Upper lobe of left lung (tissue), 6 donors: Measurements from ENCODE around the gene LZTS3. TPM values are rescaled to one million over a fixed set of nuclear protein-coding genes. Genes with fewer than 3 reads are reported as not detected.

Source experiments
- ATAC-seq, 2 donors: fragments of 200-7000 bp; cut with Tn5 transposase; one replicate each; pipeline ENCODE4 v1.9.1; 2022; ENCODE audit warnings: mild to moderate bottlenecking in 2 of 2, moderate library complexity in 2 of 2; ENCODE audit not compliant: low FRiP score in 2 of 2
- DNase-seq, 2 donors: peaks; one replicate each; pipeline ENCODE4 v3.0.0-alpha.2; 2019 to 2020
- H3K27ac ChIP-seq, 4 donors: fragments of 200-600 bp; sonication (generic); one replicate each; pipeline ENCODE4 v1.5.1; 2016 to 2019
- H3K27me3 ChIP-seq, 4 donors: fragments of 200-600 bp; sonication (generic); one replicate each; pipeline ENCODE4 v1.5.1; 2017 to 2019
- H3K36me3 ChIP-seq, 4 donors: fragments of 200-600 bp; sonication (generic); one replicate each; pipeline ENCODE4 v1.5.1; 2016 to 2019
- H3K4me1 ChIP-seq, 4 donors: fragments of 200-600 bp; sonication (generic); one replicate each; pipeline ENCODE4 v1.5.1; 2018 to 2019
- H3K4me3 ChIP-seq, 4 donors: fragments of 200-600 bp; sonication (generic); one replicate each; pipeline ENCODE4 v1.5.1; 2017 to 2019; ENCODE audit warnings: mild to moderate bottlenecking in 2 of 4, moderate library complexity in 1 of 4
- H3K9me3 ChIP-seq, 4 donors: fragments of 200-600 bp; sonication (generic); one replicate each; pipeline ENCODE4 v1.5.1; 2018 to 2019
- EP300 ChIP-seq, 4 donors: sonication (generic); formaldehyde crosslinking; IDR thresholded peaks; one replicate each; pipeline ENCODE4 v1.5.1; 2017; ENCODE audit warnings: antibody characterized with exemption in 4 of 4, control low read depth in 2 of 4
- POLR2A ChIP-seq, 4 donors: fragments of 450-650 bp; IDR thresholded peaks; one replicate each; pipeline ENCODE4 v1.5.1; 2016 to 2017; ENCODE audit warnings: antibody characterized with exemption in 4 of 4, mild to moderate bottlenecking in 2 of 4
- POLR2AphosphoS5 ChIP-seq, 2 donors: sonication (generic); formaldehyde crosslinking; IDR thresholded peaks; one replicate each; pipeline ENCODE4 v1.5.1; 2017; ENCODE audit warnings: antibody characterized with exemption in 2 of 2
- WGBS, 2 donors: methylation state at CpG; one replicate each; pipeline ENCODE4 v1.1.5; 2017 to 2018; 5-methylcytosine and 5-hydroxymethylcytosine counted together
- total RNA-seq, 6 donors: library from RNA; depleted of rRNA in 4 of 6; stranded (reverse); fragments of >200 nt in 4 of 6; gene quantifications; one replicate each; pipeline versions ENCODE4 v1.1.0 to v1.2.1, GENCODE V29; 2016 to 2021
- TF ChIP-seq, protein P1 (sequence below), 6 experiments: fragments of 450-650 bp in 4 of 6; fragments of 200-600 bp in 2 of 6; sonication (generic) in 2 of 6; IDR thresholded peaks; one replicate each; pipeline ENCODE4 v1.5.1; 2016 to 2019; ENCODE audit warnings: antibody characterized with exemption in 6 of 6
- donor health status: DM: no; HTN: no; CAD: no; lungs with moderate emphysema.
- donor health status: DM: no; HTN: yes; CAD: no; lungs with severe emphysema.

The LZTS3 gene
- total RNA-seq, 6 donors from 2014 or later, result 19.1 to 52.2 (median 31.1) TPM

DNA sequence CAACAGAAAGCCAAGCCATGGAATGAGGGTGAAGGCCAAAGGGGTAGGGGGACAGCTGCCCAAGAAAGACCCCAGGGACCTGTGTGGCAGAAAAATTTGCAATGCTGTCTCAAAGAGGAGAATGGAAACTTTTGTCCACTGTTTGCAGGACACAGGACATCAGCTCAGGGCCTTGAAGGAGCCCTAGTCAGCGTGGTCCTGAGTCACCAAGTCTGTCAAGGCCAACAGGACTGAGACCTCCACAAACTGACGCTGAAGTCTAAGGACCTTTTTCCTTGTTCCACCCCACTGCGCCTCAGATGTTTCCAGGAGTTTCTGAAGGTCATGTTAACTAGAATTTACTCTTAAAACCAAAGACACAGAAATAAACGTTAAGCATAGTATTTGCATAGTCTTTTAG lies 57.0 kb downstream of the LZTS3 start:
- H3K4me3 ChIP-seq, result no peak overlapping the region
- H3K27me3 ChIP-seq, result no peaks in the 10 kb centered on the region
- H3K9me3 ChIP-seq, result no peaks in the 10 kb centered on the region
- 88% methylated on average over 4 of the region's 4 CpGs for WGBS, 2 donors
- DNase-seq (no peak), ATAC-seq (no peak)
- H3K36me3 ChIP-seq, result peaks cover 0 to 30% (median 12%) of the 10 kb centered on the region in 4 donors
- H3K27ac ChIP-seq, result no peak overlapping the region
- H3K4me1 ChIP-seq, result peaks cover 0 to 20% (median 4%) of the 10 kb centered on the region in 4 donors
- no peak for TF ChIP-seq POLR2A (IDR thresholded peaks at IDR 0.05)
- no peak for TF ChIP-seq POLR2AphosphoS5 (IDR thresholded peaks at IDR 0.05)
- TF ChIP-seq, protein P1, sequence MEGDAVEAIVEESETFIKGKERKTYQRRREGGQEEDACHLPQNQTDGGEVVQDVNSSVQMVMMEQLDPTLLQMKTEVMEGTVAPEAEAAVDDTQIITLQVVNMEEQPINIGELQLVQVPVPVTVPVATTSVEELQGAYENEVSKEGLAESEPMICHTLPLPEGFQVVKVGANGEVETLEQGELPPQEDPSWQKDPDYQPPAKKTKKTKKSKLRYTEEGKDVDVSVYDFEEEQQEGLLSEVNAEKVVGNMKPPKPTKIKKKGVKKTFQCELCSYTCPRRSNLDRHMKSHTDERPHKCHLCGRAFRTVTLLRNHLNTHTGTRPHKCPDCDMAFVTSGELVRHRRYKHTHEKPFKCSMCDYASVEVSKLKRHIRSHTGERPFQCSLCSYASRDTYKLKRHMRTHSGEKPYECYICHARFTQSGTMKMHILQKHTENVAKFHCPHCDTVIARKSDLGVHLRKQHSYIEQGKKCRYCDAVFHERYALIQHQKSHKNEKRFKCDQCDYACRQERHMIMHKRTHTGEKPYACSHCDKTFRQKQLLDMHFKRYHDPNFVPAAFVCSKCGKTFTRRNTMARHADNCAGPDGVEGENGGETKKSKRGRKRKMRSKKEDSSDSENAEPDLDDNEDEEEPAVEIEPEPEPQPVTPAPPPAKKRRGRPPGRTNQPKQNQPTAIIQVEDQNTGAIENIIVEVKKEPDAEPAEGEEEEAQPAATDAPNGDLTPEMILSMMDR (IDR thresholded peaks at IDR 0.05), result no peak
- TF ChIP-seq EP300 (IDR thresholded peaks at IDR 0.05), result no peak

DNA sequence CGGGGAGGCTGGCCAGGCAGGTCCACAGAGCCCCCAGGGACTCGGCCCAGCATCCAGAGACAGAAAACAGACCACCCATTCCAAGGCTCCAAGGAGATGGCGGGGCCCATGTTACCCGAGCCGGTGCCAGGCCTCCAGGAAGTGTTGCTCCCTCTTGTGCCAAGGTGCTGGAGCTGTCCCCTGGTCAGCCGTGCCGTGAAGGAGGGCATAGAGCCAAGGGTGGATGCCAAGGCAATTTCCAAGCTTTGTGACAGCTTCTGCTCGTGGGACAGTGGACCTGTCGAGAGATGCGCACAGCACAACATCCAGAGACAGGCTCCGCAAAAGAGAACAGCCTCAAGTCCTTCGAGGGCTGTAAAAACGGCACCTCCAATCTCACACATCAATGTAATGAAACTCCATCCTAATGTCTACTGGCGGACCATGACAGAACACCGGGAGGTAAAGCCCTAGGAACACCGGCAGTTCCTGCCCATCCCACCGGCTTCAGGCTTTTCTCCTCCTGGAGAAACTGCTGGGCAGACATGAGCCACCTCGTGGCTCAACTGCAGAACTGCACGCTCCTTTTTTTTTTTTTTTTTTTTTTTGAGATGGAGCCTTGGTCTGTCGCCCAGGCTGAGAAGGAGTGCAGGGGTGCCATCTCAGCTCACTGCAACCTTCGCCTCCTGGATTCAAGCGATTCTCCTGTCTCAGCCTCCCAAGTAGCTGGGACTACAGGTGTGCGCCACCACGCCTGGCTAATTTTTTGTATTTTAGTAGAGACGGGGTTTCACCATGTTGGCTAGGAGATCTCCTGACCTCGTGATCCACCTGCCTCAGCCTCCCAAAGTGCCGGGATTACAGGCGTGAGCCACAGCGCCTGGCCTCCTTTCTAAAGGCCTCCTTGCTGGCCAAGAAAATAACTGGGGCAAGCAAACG lies 57.9 kb downstream of the LZTS3 start:
- peaks cover 0 to 22% (median 8%) of the 10 kb centered on the region in 4 donors for H3K36me3 ChIP-seq
- H3K9me3 ChIP-seq, result no peaks in the 10 kb centered on the region
- no peak for TF ChIP-seq POLR2A (IDR thresholded peaks at IDR 0.05)
- TF ChIP-seq POLR2AphosphoS5 (IDR thresholded peaks at IDR 0.05), result no peak
- TF ChIP-seq, protein P1 (IDR thresholded peaks at IDR 0.05), result peak; percentile 39 to 87 (median 52)
- TF ChIP-seq EP300 (IDR thresholded peaks at IDR 0.05), result no peak
- no peak overlapping the region for H3K27ac ChIP-seq
- peaks cover 0 to 20% (median 4%) of the 10 kb centered on the region in 4 donors for H3K4me1 ChIP-seq
- ATAC-seq (peak; percentile 51 to 64), DNase-seq (peak in 1 of 2 donors; percentile 34)
- H3K27me3 ChIP-seq, result no peaks in the 10 kb centered on the region
- WGBS, 2 donors, result 49 to 56% methylated on average over 30 of the region's 30 CpGs
- H3K4me3 ChIP-seq, result no peak overlapping the region

Other genes starting within 250 kb of the LZTS3 start
- gene GNRH2, start 129.9 kb downstream of the LZTS3 start, total RNA-seq, result 1 to 10 TPM in 1 of 6 donors, not detected in 5; 1.1 TPM
- gene MRPS26, start 127.5 kb downstream of the LZTS3 start, total RNA-seq, result 10 to 100 TPM; 36.7 to 65.5 (median 51.4) TPM
- 1 to 10 TPM in 1 of 6 donors, not detected in 5; 2.7 TPM for gene OXT, start 101.9 kb downstream of the LZTS3 start, total RNA-seq
- gene AVP, start 88.8 kb downstream of the LZTS3 start, total RNA-seq, result not detected
- gene FASTKD5, start 13.7 kb downstream of the LZTS3 start, total RNA-seq, result 10 to 100 TPM; 10.1 to 24.3 (median 16.5) TPM
- gene UBOX5, start 13.7 kb downstream of the LZTS3 start, total RNA-seq, result 10 to 100 TPM in 1 of 6 donors, 1 to 10 TPM in 5; 5.3 to 10.5 (median 7.3) TPM
- gene DDRGK1, start 31.1 kb upstream of the LZTS3 start, total RNA-seq, result 100 to 1,000 TPM in 5 of 6 donors, 10 to 100 TPM in 1; 90.2 to 192 (median 110) TPM
- 10 to 100 TPM; 31.5 to 58.5 (median 43.3) TPM for gene ITPA, start 35.9 kb upstream of the LZTS3 start, total RNA-seq
- 10 to 100 TPM in 1 of 6 donors, 1 to 10 TPM in 5; 2.6 to 14.9 (median 5.2) TPM for gene SLC4A11, start 65.6 kb upstream of the LZTS3 start, total RNA-seq
- 10 to 100 TPM; 17.6 to 45.1 (median 23.7) TPM for gene DNAAF9, start 234.1 kb upstream of the LZTS3 start, total RNA-seq